Stimulated activated CD4-positive, alpha-beta T cell treated with anti-CD3 and anti-CD28 coated beads, Interleukin-4, amount 100 ng/mL, for 48 hours (primary cell): ENCODE measurements around the gene NEB.

Source experiments
- DNase-seq, 2 donors: peaks; one replicate each; pipeline ENCODE4 v3.0.0-alpha.2; 2020; ENCODE audit warnings: low read depth in 2 of 2

Gene NEB

DNA sequence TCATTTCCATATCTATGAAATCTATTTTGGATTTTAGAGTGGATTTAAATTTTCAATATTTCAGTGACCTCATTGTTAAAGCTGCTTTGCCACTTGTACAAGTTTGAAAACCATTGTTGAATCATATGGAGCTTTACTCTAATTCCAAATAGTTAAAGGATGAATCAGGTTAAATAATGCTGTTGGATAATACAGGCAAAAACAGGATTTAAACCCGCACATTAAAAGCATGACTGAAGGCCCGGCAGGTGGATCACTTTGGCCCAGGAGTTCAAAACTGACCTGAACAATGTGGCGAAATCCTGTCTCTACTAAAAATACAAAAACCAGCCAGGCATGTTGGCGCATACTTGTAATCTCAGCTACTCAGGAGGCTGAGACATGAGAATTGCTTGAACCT, 256.3 kb downstream of the NEB start:
- no peak for DNase-seq

DNA sequence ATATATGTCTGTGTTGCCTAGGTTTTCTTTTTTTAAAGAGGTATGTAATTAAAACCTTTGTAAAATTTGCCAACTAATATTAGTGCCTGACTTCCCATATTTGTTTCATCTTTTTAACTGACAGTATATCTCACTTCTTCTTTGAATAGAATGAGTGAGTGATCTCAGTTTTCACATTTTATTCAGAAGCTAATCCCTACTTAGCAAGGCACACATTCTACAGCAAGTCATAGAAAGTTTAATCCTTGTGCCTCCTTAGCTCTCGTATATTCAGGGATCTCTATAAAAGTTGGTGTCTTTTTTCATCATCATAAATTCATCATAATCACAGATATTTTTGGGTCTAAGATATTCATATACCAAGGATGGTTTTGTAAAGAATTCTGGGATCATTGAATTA, 258.0 kb downstream of the NEB start:
- DNase-seq: no peak

DNA sequence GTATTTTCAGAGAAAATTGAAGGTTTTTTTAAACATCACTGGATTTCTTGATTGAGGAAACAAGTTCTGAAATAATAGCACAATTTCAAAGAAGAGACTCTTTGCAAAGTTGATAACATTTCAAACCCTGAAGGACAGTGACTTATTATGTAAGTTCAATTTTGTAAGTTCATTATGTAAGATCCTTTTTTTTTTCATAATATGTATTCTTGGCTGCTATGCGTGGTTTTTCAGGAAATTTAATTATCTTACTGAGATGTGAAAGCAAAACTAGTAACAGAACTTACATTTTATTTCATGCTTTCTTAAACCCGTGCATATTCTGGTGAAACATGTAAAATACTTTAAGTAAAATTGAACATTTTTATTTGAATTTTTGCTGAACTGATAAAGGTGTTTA, 259.2 kb downstream of the NEB start:
- no peak for DNase-seq

DNA sequence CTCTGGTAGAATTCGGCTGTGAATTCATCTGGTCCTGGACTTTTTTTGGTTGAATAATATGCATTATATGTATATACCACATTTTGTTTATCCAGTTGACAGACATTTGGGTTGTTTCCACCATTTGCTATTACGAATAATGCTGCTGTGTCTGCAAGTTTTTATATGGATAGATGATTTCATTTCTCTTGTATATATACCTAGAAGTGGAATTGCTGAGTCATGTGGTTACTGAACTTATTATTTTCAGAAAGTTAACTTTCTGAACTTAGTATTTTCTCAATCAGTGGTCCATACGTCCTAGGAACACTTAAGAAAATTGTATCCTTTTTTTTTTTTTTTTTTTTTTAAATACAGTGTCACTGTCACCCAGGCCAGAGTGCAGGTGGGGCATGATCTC, 261.3 kb downstream of the NEB start:
- DNase-seq: no peak

DNA sequence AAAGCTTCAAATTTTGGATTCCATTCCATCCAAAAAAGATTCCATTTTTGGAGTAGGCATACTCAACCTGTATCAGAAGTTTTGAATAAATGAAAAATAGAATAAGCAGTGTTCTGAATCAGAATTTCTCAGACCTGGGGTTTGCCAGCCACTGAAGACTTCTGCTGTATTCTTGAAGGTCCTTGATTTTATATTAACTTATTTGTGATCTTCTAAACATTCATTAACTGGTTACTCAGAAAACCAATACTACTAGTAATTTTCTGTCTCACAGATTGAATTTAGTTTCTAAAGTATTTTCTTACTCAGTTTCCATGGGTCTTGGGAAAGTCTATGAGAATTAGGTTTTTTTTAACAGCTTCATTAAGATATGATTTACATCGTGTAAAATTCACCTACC, 263.7 kb downstream of the NEB start:
- no peak for DNase-seq

DNA sequence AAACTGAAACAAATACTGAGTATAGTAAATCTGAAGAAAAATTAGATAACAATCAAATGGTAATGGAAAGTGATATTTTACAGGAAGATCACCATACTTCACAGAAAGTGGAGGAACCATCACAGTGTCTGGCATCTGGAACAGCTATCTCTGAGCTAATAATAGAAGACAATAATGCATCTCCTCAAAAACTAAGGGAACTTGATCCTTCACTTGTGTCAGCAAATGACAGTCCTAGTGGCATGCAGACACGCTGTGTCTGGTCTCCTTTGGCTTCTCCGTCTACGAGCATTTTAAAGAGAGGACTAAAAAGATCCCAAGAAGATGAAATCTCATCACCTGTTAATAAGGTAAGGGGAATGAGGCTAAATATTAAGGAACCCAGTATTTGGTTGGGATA, 268.5 kb downstream of the NEB start:
- no peak for DNase-seq

DNA sequence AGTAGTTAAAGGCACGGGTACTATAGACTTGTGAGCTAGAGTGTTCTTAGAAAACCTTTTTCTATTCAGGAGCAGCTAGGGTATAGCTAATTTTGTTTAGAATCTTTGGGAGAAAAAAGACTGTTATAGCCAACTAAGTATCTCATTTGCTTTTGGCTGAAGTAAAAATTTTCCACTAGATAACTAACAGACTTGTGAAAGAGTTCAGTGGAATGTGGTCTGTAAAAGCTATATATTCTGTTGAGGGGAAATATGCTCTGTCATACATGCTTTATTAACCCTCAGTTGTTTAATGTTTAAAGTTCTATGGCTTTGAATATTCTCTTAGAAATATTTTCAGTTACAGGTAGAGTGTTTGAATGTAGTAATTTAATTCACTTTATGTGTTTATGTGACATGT, 274.9 kb downstream of the NEB start:
- no peak for DNase-seq

DNA sequence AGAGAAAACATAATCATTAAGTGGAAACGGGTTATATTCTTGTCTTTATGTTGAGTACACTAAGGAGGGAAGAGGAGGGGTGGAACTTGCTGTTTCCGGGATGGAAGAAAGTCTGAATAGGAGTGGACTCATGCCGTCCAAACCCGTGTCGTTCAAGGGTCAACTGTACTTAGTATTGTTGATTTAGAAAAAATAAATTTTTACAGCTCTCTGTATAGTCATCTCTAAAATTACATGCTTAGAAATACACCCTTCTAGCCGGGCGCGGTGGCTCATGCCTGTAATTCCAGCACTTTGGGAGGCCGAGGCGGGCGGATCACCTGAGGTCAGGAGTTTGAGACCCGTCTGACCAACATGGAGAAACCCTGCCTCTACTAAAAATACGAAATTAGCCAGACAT, 295.1 kb downstream of the NEB start:
- no peak for DNase-seq

DNA sequence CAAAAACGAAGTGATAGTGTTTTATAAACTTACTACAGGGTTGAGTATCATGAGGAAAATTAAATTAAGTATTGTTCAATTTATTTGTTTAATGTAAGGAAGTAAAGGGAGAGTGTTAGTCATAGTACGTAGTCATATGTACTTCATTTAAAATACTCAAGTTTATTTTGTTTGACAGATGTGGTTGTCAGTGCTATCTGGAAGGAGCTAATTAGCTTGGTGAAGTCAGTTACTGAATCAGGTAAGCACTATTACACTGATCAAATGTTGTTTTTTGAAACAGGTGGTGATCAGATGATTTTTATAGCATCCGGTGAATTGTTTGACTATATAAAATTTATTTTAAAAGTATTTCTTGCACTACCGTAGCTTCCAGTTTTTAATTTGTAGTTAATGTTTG, 295.8 kb downstream of the NEB start:
- DNase-seq: no peak

DNA sequence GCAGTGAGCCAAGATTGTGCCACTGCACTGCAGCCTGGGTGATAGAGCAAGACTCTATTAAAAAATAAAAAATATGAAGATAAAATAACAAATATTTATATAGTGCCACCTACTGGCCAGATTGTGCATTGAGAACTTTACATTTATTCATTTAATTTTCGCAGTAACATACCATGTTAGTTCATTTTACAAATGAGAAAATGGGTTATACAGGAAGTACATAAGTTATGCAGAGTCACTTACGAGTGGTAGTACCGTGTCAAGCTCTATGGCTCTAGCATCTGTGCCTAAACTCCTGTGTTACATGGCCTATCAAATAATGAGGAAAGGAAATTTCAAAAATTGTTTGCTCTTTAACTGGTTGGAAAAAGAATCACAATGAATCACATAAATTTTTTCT, 296.6 kb downstream of the NEB start:
- DNase-seq: no peak
